KMS-11 (cell line): Measurements from ENCODE around the gene ISG20.
A peak's percentile ranks its signal among the peaks of the same experiment; 100 is the strongest.

Experiments used
- H2AFZ ChIP-seq: fragments of 200-600 bp; sonication (generic); 2 replicates; pipeline ENCODE4 v1.6.1; 2016; ENCODE audit warnings: antibody characterized with exemption, mixed run types, low read depth
- H3K27ac ChIP-seq: fragments of 200-600 bp; sonication (generic); 2 replicates; pipeline ENCODE4 v1.6.1; 2016; ENCODE audit warnings: mild to moderate bottlenecking, mixed run types
- H3K27me3 ChIP-seq: fragments of 200-600 bp; sonication (generic); 2 replicates; pipeline ENCODE4 v1.6.1; 2017; ENCODE audit warnings: mild to moderate bottlenecking, low read depth, mixed run types, moderate library complexity; ENCODE audit not compliant: insufficient read depth
- H3K36me3 ChIP-seq: fragments of 200-600 bp; sonication (generic); 2 replicates; pipeline ENCODE4 v1.6.1; 2017; ENCODE audit warnings: mild to moderate bottlenecking, mixed run types; ENCODE audit not compliant: insufficient read depth
- H3K4me1 ChIP-seq: fragments of 200-600 bp; sonication (generic); 2 replicates; pipeline ENCODE4 v1.6.1; 2016; ENCODE audit warnings: mild to moderate bottlenecking, low read depth, mixed run types; ENCODE audit not compliant: poor library complexity, severe bottlenecking
- H3K4me2 ChIP-seq: fragments of 200-600 bp; sonication (generic); 2 replicates; pipeline ENCODE4 v1.7.0; 2016; ENCODE audit warnings: mild to moderate bottlenecking, mixed run types
- H3K4me3 ChIP-seq: fragments of 200-600 bp; sonication (generic); IDR thresholded peaks from 2 replicates; pipeline ENCODE4 v1.6.1; 2017; ENCODE audit warnings: low read depth, low read length, mixed read lengths; ENCODE audit not compliant: insufficient read depth
- H3K79me2 ChIP-seq: fragments of 200-600 bp; sonication (generic); 2 replicates; pipeline ENCODE4 v1.6.1; 2016; ENCODE audit warnings: low read depth, mixed run types; ENCODE audit not compliant: insufficient read depth
- H3K9ac ChIP-seq: fragments of 200-600 bp; sonication (generic); 2 replicates; pipeline ENCODE4 v1.6.1; 2016; ENCODE audit warnings: mild to moderate bottlenecking, mixed run types
- H4K20me1 ChIP-seq: fragments of 200-600 bp; sonication (generic); 2 replicates; pipeline ENCODE4 v1.6.1; 2016; ENCODE audit warnings: mild to moderate bottlenecking, mixed run types; ENCODE audit not compliant: insufficient read depth
- CTCF ChIP-seq: fragments of 200-600 bp; sonication (generic); conservative IDR thresholded peaks from 2 replicates; pipeline ENCODE4 v1.6.1; 2017; ENCODE audit warnings: low read depth, mild to moderate bottlenecking, antibody characterized with exemption, low read length, moderate library complexity, mixed read lengths

Gene ISG20

GRCh38 chr15:88699861-88700260, 61.0 kb downstream of the ISG20 start:
- Histone ChIP-seq H3K4me3 (no peak overlapping the region), H3K27me3 (no peaks in the 10 kb centered on the region), H4K20me1 (no peaks in the 10 kb centered on the region), H3K27ac (no peak overlapping the region), H2AFZ (no peak overlapping the region), H3K4me1 (no peaks in the 10 kb centered on the region), H3K79me2 (no peaks in the 10 kb centered on the region), H3K36me3 (no peaks in the 10 kb centered on the region), H3K4me2 (no peak overlapping the region), H3K9ac (no peak overlapping the region)
- no peak for TF ChIP-seq CTCF

- TF ChIP-seq CTCF, result no peak
- Histone ChIP-seq H3K36me3 (no peaks in the 10 kb centered on the region), H3K4me2 (no peak overlapping the region), H3K27ac (no peak overlapping the region), H3K9ac (no peak overlapping the region), H3K27me3 (no peaks in the 10 kb centered on the region), H3K4me3 (no peak overlapping the region), H2AFZ (no peak overlapping the region), H3K79me2 (no peaks in the 10 kb centered on the region), H4K20me1 (no peaks in the 10 kb centered on the region), H3K4me1 (no peaks in the 10 kb centered on the region)
These were observed 61.9 kb downstream of the ISG20 start for GRCh38 chr15:88700716-88701115.

- no peaks in the 10 kb centered on the region for H4K20me1 ChIP-seq
- peak; percentile 70 for TF ChIP-seq CTCF
- H3K4me1 ChIP-seq, result no peaks in the 10 kb centered on the region
- no peak overlapping the region for H2AFZ ChIP-seq
- H3K36me3 ChIP-seq, result no peaks in the 10 kb centered on the region
- H3K79me2 ChIP-seq, result no peaks in the 10 kb centered on the region
- no peak overlapping the region for H3K4me3 ChIP-seq
- H3K27me3 ChIP-seq, result no peaks in the 10 kb centered on the region
- H3K27ac ChIP-seq, result no peak overlapping the region
- no peak overlapping the region for H3K4me2 ChIP-seq
- H3K9ac ChIP-seq, result no peak overlapping the region
These were observed 62.8 kb downstream of the ISG20 start for GRCh38 chr15:88701561-88702095.

- Histone ChIP-seq H2AFZ (no peak overlapping the region), H4K20me1 (no peaks in the 10 kb centered on the region), H3K4me2 (no peak overlapping the region), H3K79me2 (no peaks in the 10 kb centered on the region), H3K27me3 (no peaks in the 10 kb centered on the region), H3K4me3 (no peak overlapping the region), H3K4me1 (no peaks in the 10 kb centered on the region), H3K27ac (no peak overlapping the region), H3K9ac (no peak overlapping the region), H3K36me3 (no peaks in the 10 kb centered on the region)
- no peak for TF ChIP-seq CTCF
These were observed 64.2 kb downstream of the ISG20 start for GRCh38 chr15:88702983-88703382.

- Histone ChIP-seq H3K4me3 (no peak overlapping the region), H2AFZ (no peak overlapping the region), H3K79me2 (no peaks in the 10 kb centered on the region), H3K9ac (no peak overlapping the region), H3K4me2 (no peak overlapping the region), H3K36me3 (no peaks in the 10 kb centered on the region), H3K4me1 (no peaks in the 10 kb centered on the region), H3K27me3 (no peaks in the 10 kb centered on the region), H4K20me1 (no peaks in the 10 kb centered on the region), H3K27ac (no peak overlapping the region)
- no peak for TF ChIP-seq CTCF
These were observed 64.7 kb downstream of the ISG20 start for GRCh38 chr15:88703533-88703932.
